RKO (cell line): ENCODE measurements around the gene LTO1.

ENCODE experiments used
- DNase-seq: peaks from one replicate; pipeline ENCODE4 v3.0.0-alpha.2; 2016; ENCODE audit warnings: low spot score

The LTO1 gene

GRCh38 chr11:69644962-69645675, 30.0 kb downstream of the LTO1 start:
- DNase-seq, result no peak

DNA sequence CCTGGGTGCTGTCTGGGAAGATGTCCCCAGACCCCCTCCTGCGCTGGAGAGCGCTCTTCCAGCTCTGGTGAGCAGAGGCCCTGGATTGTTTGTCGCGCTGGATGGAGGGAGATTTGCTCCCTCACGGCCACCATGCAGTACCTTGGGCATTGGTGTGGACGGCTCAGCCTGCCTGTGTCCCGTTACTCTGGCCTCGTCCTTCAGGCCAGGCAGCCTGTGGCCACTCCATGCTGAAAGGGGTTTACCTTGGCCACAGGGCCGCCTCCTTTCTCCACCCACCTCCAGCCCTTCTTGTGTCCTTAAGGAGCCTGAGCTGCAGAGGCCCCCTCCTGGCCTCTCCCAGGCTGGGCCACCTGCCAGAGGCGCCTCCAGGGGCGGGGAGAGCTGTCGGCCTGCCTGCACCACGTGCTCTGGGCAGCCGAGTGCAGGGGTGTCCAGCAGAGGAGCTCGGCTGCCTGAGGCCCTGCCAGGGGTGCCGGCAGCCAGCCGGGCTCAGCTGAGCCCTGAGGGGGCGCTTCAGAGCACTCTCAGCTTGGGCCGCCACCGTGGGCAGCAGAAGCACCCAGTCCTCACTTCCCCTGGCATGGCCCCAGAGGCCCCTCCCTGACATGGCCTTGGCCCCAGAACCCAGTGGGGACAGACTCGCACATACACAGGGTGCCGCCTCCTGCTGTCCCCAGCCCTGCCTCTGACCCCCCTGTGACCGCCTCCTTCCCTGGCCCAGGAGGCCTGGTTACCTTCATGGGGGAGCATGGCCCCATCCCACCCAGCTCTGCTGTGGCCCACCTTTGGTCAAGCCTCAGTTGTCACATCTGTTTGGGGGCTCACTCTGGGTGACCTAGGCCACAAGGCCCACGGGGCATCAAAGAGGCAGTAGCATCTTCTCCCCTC, 30.8 kb downstream of the LTO1 start:
- peak; percentile 56 for DNase-seq

DNA sequence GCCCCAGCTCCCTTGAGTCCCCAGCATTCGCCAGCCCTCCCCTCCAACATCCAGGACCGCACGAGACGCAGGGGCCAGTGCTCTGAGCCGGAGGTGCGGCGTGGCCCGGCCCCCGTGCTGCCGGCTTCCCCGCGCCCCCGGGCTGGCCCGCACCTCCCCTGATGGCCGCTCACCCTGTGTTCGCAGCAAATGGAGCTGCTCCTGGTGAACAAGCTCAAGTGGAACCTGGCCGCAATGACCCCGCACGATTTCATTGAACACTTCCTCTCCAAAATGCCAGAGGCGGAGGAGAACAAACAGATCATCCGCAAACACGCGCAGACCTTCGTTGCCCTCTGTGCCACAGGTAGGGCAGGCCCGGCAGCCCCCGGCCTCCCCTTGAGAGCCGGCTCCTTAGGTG, 31.5 kb downstream of the LTO1 start:
- no peak for DNase-seq

DNA sequence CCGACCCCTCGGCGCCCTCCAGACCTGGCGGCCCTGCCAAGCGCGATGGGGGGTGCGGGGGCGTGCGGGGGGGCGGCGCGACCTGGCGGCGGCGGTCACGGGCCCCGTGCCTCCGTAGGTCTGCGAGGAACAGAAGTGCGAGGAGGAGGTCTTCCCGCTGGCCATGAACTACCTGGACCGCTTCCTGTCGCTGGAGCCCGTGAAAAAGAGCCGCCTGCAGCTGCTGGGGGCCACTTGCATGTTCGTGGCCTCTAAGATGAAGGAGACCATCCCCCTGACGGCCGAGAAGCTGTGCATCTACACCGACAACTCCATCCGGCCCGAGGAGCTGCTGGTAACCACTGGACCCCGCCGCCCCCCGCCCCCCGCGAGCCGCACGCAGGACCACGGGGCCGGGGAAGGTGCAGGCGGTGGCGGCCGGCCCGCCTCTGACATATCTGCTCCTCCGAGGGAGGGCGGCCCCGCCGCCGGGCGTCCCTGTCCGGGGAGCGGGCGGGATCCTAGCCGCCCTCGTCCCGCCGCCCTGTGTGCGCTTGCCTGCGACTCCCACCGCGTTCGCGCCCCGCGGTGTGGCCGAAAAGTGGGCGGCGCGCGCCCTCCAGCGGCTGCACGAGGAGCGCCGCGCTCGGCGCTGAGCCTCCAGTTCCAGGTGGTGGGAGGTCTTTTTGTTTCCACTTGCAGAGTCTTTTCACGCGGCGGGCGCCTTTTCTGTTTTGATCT, 32.1 kb downstream of the LTO1 start:
- peak; percentile 75 for DNase-seq

DNA sequence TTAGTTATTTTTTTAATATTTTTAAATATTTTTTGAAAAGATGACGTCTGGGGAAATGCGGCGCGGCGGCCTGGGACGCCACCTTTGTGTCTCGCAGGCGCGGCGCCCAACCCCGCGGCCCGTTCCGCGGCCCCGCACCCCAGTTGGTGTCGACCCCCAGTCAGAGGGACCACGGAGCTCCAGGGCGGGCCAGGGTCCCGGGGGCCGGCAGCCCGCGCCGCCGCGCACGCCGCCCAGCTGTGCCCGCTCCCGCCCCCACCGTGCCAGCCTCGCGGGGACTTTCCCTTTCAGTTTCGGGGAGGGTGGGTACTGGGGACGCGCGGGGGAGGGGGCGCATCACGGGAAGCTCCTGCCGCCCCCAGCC, 32.6 kb downstream of the LTO1 start:
- DNase-seq, result no peak

DNA sequence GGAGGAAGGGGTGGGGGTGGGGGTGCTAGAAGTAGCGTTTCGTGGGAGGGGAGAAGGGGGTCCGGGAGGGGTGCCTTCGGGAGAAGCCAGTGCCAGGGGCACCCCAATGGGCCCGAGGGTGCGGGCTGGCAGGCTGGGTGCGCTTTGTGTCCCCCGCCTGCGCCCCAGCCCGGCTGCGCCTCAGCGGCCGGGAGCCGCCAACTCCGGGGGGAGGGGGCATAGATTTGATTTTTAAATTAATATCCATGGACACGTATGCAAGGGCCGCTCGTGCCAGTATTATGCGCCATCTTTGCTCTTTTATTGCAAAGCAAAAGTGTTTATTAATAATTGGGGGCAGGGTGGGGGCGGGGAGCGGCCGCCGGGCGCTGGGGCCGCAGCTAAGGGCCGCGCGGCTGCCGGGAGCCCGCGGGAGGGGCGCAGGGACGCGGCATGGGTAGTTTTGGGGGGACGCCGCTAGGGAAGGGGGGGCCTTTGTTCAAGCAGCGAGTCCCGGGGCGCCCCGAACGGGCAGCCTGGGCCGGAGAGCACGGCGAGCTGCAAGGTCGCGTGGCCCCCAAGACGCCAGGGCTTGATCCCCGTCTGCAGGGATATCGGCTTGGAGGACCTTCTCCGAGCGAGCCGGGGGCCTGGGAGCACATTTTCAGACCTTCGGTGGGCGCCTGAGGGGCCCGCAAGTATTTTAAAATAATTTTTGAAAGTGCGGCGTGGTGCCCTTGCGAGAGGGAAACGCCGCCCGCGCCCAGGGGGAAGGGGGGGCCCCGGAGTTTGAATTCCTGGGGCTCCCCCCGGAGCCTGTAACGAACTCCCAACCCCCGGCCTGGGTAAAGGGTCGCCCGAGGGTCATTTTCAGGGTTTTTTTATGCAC, 33.2 kb downstream of the LTO1 start:
- no peak for DNase-seq

DNA sequence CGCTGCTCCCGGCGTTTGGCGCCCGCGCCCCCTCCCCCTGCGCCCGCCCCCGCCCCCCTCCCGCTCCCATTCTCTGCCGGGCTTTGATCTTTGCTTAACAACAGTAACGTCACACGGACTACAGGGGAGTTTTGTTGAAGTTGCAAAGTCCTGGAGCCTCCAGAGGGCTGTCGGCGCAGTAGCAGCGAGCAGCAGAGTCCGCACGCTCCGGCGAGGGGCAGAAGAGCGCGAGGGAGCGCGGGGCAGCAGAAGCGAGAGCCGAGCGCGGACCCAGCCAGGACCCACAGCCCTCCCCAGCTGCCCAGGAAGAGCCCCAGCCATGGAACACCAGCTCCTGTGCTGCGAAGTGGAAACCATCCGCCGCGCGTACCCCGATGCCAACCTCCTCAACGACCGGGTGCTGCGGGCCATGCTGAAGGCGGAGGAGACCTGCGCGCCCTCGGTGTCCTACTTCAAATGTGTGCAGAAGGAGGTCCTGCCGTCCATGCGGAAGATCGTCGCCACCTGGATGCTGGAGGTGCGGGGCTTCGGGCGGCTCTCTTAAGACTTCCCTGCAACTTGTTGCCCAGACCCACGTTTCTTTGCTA, 34.1 kb downstream of the LTO1 start, which contains the start of gene CCND1:
Gene CCND1 (plus strand): TSS at position 162 of the 587 bp plus-strand sequence. CDS start 158 bp downstream, at position 320.
- DNase-seq, result peak; percentile 95

GRCh38 chr11:69640260-69640994, 34.7 kb downstream of the LTO1 start:
- peak; percentile 60 for DNase-seq

GRCh38 chr11:69639831-69640230, 35.3 kb downstream of the LTO1 start:
- DNase-seq, result no peak

GRCh38 chr11:69638941-69639681, 36.0 kb downstream of the LTO1 start:
- DNase-seq, result peak; percentile 97

DNA sequence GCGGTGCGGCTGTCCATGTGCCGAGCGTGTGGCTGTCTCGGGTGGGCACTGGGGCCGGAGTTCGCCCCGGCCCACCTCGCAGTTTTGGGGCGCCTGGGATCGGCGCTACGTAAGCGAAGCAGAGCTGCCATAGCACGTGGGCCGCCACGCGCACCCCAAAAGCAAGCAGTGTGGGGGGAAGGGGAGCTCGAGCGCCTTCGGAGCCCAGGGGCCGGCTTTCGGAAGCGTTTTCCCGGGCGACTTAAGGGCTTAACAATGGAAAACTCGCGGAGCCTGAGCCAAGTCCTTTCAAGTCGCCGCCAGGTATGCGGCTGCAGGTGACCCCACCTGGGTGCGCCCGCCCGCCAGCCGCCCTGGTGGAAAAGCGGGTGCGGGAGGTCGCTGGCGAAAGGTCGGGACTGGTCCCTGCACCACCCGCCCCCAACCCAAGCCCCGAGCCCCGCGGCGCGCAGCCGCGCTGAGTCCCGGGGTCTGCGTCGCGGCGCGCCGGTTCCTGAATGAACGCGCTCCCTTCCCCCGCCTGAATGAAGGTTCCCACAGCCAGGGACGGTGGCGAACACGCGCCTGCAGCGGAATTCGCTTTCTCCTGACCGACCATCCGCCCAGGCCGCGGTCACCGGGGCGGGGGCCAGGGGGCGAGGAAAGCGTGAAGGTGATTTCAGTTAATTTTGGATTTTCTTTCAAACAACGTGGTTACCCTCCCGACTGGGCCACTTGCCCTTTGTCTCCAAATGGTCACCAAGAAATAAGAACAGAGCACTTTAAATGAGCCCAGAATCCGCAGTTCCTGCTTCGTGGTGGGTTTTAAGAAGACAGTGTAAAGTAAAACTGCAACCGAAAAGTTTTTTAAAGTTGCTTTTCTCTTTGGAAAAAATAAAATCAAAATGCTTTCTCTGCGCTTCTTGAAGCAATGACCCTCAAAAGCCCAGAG, 36.9 kb downstream of the LTO1 start:
- DNase-seq, result peak; percentile 66

GRCh38 chr11:69637198-69637940, 37.8 kb downstream of the LTO1 start:
- peak; percentile 32 for DNase-seq

- peak; percentile 76 for DNase-seq
Observed at GRCh38 chr11:69636512-69637197, 38.5 kb downstream of the LTO1 start.

GRCh38 chr11:69635804-69636511, 39.2 kb downstream of the LTO1 start:
- DNase-seq, result no peak

DNA sequence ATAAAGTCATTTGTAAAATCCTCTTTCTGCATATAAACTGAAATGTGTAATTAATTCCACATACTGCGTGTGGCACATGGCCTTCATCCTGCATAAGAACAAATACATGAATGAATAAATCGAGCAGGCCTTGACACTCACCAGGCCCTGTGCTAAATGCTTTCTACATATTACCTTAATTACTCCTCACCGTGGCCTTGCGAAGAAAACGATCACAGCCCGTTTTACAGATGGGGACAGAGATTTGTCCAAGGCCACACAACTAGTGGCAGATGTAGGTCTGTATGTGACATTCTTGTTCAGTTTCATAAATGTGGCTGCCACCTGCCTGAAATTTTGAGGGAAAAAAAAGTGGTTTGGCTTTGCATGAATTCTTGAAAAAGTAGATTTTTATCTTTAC, 40.0 kb downstream of the LTO1 start:
- no peak for DNase-seq

GRCh38 chr11:69634590-69634989, 40.6 kb downstream of the LTO1 start:
- DNase-seq, result no peak

GRCh38 chr11:69634069-69634468, 41.1 kb downstream of the LTO1 start:
- no peak for DNase-seq
